Spleen (tissue), 11 donors: Measurements from ENCODE around the gene EEF1AKMT3. TPM values are rescaled to one million over a fixed set of nuclear protein-coding genes. Genes with fewer than 3 reads are reported as not detected.

ENCODE experiments used
- microRNA-seq, 3 donors: library from miRNA; unstranded; fragments of <30 nt; microRNA quantifications; one replicate each; pipeline versions ENCODE4 to v1.1.0, GENCODE V29; 2019 to 2020
- polyA plus RNA-seq, 3 donors: library from polyadenylated mRNA; stranded (reverse); fragments of 200-250 nt; gene quantifications; one replicate each; pipeline ENCODE4 v1.2.1, GENCODE V29; 2013
- small RNA-seq, 4 donors: library from RNA; depleted of rRNA; stranded (forward); fragments of <200 nt; gene quantifications; one replicate each; pipeline ENCODE3, GENCODE V24; 2016
- total RNA-seq, 7 donors: library from RNA; depleted of rRNA in 3 of 7; stranded (reverse); fragments of >200 nt in 3 of 7; fragmentation: NEBNext Ultra II Directional in 4 of 7; extraction: Animal tissue kit (Norgen Biotek cat#: 25700) in 4 of 7; gene quantifications; one replicate each; pipeline versions ENCODE4 v1.1.0 to v1.2.1, GENCODE V29; 2016 to 2021
- donor health status: healthy with polysubstance abuse.
- donor health status: DM: no; HTN: no; CAD: no; lungs with moderate emphysema.
- donor health status: DM: no; HTN: no; CAD: no.
- donor health status: Bipolar disorder and iron deficiency.
- donor health status: healthy.
- donor health status: DM: no; HTN: no; CAD: no.
- donor health status: DM: yes; HTN: yes; CAD: no.

EEF1AKMT3 gene
- total and polyA plus RNA-seq, 10 donors = 1.2 to 9.5 (median 4.4) TPM

Small RNAs within 50 kb of the gene (microRNA-seq; reads per million reads assigned to microRNA genes)
- gene MIR26A2 (175 to 922 (median 256) reads per million in 3 donors), gene MIR6759 (0 reads per million in 3 donors)

Small RNAs within 50 kb of the gene (small RNA-seq; reads per million reads assigned to genes)
- gene MIR26A2 (0.91 to 2.2 (median 1.9) reads per million in 4 donors), gene RNU6-1083P (0 reads per million in 4 donors)

Other genes starting within 250 kb of the EEF1AKMT3 start
- 100 to 1,000 TPM in 4 of 7 donors, 10 to 100 TPM in 3; 52.9 to 171 (median 110) TPM for gene MBD6, start 249.8 kb upstream of the EEF1AKMT3 start, total RNA-seq
- gene MBD6, start 249.8 kb upstream of the EEF1AKMT3 start, polyA plus RNA-seq = 10 to 100 TPM; 14.8 to 65.0 (median 61.2) TPM
- gene DCTN2, start 225.4 kb upstream of the EEF1AKMT3 start, total RNA-seq = 100 to 1,000 TPM in 4 of 7 donors, 10 to 100 TPM in 3; 68.5 to 152 (median 101) TPM
- 10 to 100 TPM; 53.3 to 67.3 (median 66.8) TPM for gene DCTN2, start 225.4 kb upstream of the EEF1AKMT3 start, polyA plus RNA-seq
- gene KIF5A, start 222.6 kb upstream of the EEF1AKMT3 start, total RNA-seq = under 1 TPM in 6 of 7 donors, not detected in 1; 0.09 to 0.76 (median 0.32) TPM
- gene KIF5A, start 222.6 kb upstream of the EEF1AKMT3 start, polyA plus RNA-seq = under 1 TPM; 0.07 to 0.13 (median 0.08) TPM
- gene PIP4K2C, start 181.4 kb upstream of the EEF1AKMT3 start, total RNA-seq = 10 to 100 TPM; 15.0 to 20.9 (median 18.8) TPM
- 1 to 10 TPM; 5.7 to 7.5 (median 6.3) TPM for gene PIP4K2C, start 181.4 kb upstream of the EEF1AKMT3 start, polyA plus RNA-seq
- 10 to 100 TPM; 15.3 to 30.7 (median 21.0) TPM for gene DTX3, start 167.8 kb upstream of the EEF1AKMT3 start, total RNA-seq
- gene DTX3, start 167.8 kb upstream of the EEF1AKMT3 start, polyA plus RNA-seq = 10 to 100 TPM; 13.7 to 24.3 (median 22.2) TPM
- 10 to 100 TPM in 6 of 7 donors, 1 to 10 TPM in 1; 9.3 to 19.5 (median 14.8) TPM for gene ARHGEF25, start 161.2 kb upstream of the EEF1AKMT3 start, total RNA-seq
- gene ARHGEF25, start 161.2 kb upstream of the EEF1AKMT3 start, polyA plus RNA-seq = 10 to 100 TPM; 13.7 to 26.6 (median 22.5) TPM
- 1 to 10 TPM in 3 of 7 donors, under 1 TPM in 4; 0.39 to 2.2 (median 0.79) TPM for gene B4GALNT1, start 139.4 kb upstream of the EEF1AKMT3 start, total RNA-seq
- 1 to 10 TPM in 1 of 3 donors, under 1 TPM in 2; 0.83 to 1.5 (median 0.93) TPM for gene B4GALNT1, start 139.4 kb upstream of the EEF1AKMT3 start, polyA plus RNA-seq
- gene OS9, start 78.5 kb upstream of the EEF1AKMT3 start, total RNA-seq = 100 to 1,000 TPM; 227 to 323 (median 256) TPM
- gene OS9, start 78.5 kb upstream of the EEF1AKMT3 start, polyA plus RNA-seq = 100 to 1,000 TPM in 2 of 3 donors, 10 to 100 TPM in 1; 94.9 to 161 (median 130) TPM
- gene AGAP2, start 33.9 kb upstream of the EEF1AKMT3 start, total RNA-seq = 10 to 100 TPM; 13.4 to 21.8 (median 19.5) TPM
- 1 to 10 TPM; 5.5 to 9.9 (median 6.6) TPM for gene AGAP2, start 33.9 kb upstream of the EEF1AKMT3 start, polyA plus RNA-seq
- 10 to 100 TPM; 27.1 to 93.1 (median 33.4) TPM for gene TSPAN31, start 27.6 kb upstream of the EEF1AKMT3 start, total RNA-seq
- 10 to 100 TPM; 16.9 to 25.9 (median 25.3) TPM for gene TSPAN31, start 27.6 kb upstream of the EEF1AKMT3 start, polyA plus RNA-seq
- gene CDK4, start 20.3 kb upstream of the EEF1AKMT3 start, total RNA-seq = 10 to 100 TPM; 34.3 to 77.8 (median 51.6) TPM
- gene CDK4, start 20.3 kb upstream of the EEF1AKMT3 start, polyA plus RNA-seq = 10 to 100 TPM; 36.2 to 72.0 (median 56.0) TPM
- gene MARCHF9, start 17.5 kb upstream of the EEF1AKMT3 start, total RNA-seq = 10 to 100 TPM; 17.2 to 36.8 (median 23.0) TPM
- 10 to 100 TPM; 29.0 to 49.0 (median 33.0) TPM for gene MARCHF9, start 17.5 kb upstream of the EEF1AKMT3 start, polyA plus RNA-seq
- 1 to 10 TPM in 2 of 7 donors, under 1 TPM in 5; 0.23 to 1.5 (median 0.47) TPM for gene CYP27B1, start 5.5 kb upstream of the EEF1AKMT3 start, total RNA-seq
- under 1 TPM; 0.20 to 0.48 (median 0.30) TPM for gene CYP27B1, start 5.5 kb upstream of the EEF1AKMT3 start, polyA plus RNA-seq
- gene METTL1, start 509 bp upstream of the EEF1AKMT3 start, total RNA-seq = 10 to 100 TPM in 3 of 7 donors, 1 to 10 TPM in 4; 4.9 to 22.0 (median 9.9) TPM
- gene METTL1, start 509 bp upstream of the EEF1AKMT3 start, polyA plus RNA-seq = 10 to 100 TPM; 15.8 to 20.7 (median 16.3) TPM
- 10 to 100 TPM; 13.2 to 29.8 (median 16.3) TPM for gene TSFM, start 10.2 kb downstream of the EEF1AKMT3 start, total RNA-seq
- 10 to 100 TPM; 20.7 to 38.2 (median 32.5) TPM for gene TSFM, start 10.2 kb downstream of the EEF1AKMT3 start, polyA plus RNA-seq
- 10 to 100 TPM in 1 of 7 donors, 1 to 10 TPM in 6; 4.8 to 18.6 (median 7.3) TPM for gene AVIL, start 46.1 kb downstream of the EEF1AKMT3 start, total RNA-seq
- 1 to 10 TPM; 2.0 to 3.2 (median 2.8) TPM for gene AVIL, start 46.1 kb downstream of the EEF1AKMT3 start, polyA plus RNA-seq
- gene CTDSP2, start 74.1 kb downstream of the EEF1AKMT3 start, total RNA-seq = 100 to 1,000 TPM; 140 to 203 (median 181) TPM
- 10 to 100 TPM; 22.2 to 43.5 (median 23.8) TPM for gene CTDSP2, start 74.1 kb downstream of the EEF1AKMT3 start, polyA plus RNA-seq
- gene ATP23, start 169.0 kb downstream of the EEF1AKMT3 start, total RNA-seq = 1 to 10 TPM; 2.5 to 8.5 (median 4.9) TPM
- gene ATP23, start 169.0 kb downstream of the EEF1AKMT3 start, polyA plus RNA-seq = 10 to 100 TPM in 1 of 3 donors, 1 to 10 TPM in 2; 3.5 to 11.8 (median 9.3) TPM